ENCODE data around the gene TLCD1. TPM values are rescaled to one million over a fixed set of nuclear protein-coding genes. Genes with fewer than 3 reads are reported as not detected.

Gene TLCD1
- total and polyA plus RNA-seq, 2 of the 8 experiments (the other 6 are each of a cell fraction or from before 2014, with no cell fraction given), result 40.7 to 128 TPM

GRCh38 chr17:28750178-28751047 lies 24.4 kb upstream of the TLCD1 start (continued):
- TF ChIP-seq RNF2 (IDR thresholded peaks at IDR 0.05; ENCODE audit: borderline replicate concordance, low read depth, low read length, missing control alignments, poor library complexity, severe bottlenecking) (no peak), TAF1 (IDR thresholded peaks at IDR 0.05; ENCODE audit: low read depth, low read length) (no peak), CHD2 (IDR thresholded peaks at IDR 0.05; ENCODE audit: low read length) (no peak; the same call in 1 of the 2 replicates), ZNF274 (IDR thresholded peaks at IDR 0.05; ENCODE audit: borderline replicate concordance, extremely low read depth, low read length) (no peak), NANOG (IDR thresholded peaks at IDR 0.05; ENCODE audit: insufficient read depth, low read depth, low read length, poor library complexity, severe bottlenecking) (no peak)
